Stromal cell of bone marrow (primary cell): ENCODE results near the gene NR1I2.

Experiments used
- DNase-seq: peaks from one replicate; pipeline ENCODE4 v3.0.0-alpha.2; 2012; ENCODE audit warnings: low read depth

Gene NR1I2

DNA sequence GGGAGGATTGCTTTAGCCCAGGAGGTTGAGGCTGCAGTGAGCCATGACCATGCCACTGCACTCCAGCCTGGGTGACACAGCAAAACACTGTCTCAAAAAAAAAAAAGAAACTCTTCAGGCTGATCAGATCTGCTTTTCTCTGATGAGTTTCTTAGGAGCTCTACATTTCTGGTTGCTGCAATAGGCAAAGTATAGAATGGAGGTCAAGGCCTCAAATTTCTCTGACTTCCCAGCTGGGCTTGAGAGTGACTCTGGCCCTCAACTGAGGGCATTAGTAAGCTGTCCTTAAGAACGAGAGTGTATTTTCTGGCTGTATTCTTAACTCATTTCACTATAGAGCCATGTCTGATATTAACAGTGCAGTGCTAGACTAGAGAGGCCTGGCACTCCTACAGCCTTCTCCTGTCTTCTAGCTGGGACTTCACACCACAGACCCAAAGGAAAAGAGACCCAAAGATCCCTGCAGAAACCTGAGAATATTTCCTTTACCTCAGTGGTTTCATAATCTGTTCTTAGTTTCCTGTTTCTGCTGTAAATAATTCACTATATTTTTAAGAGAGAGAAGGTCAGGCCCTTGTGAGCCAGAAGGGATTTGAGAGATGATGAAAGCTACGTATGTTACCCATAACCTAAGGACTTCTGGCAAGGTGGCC is 2.0 kb upstream of the NR1I2 start:
- DNase-seq = no peak

DNA sequence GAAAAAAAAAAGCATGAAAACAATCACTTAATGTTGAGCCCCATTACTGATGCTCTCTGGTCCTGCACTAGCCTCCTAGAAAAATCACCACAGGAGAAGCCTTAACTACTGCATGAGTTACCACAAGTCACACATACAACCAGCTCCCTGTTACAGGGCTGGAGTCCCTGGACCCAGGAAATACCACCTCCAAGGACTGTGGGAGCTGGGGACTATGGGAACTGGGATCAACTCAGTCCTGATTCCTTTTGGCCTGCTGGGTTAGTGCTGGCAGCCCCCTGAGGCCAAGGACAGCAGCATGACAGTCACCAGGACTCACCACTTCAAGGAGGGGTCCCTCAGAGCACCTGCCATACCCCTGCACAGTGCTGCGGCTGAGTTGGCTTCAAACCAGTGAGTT is 559 bp downstream of the NR1I2 start:
- DNase-seq = no peak

DNA sequence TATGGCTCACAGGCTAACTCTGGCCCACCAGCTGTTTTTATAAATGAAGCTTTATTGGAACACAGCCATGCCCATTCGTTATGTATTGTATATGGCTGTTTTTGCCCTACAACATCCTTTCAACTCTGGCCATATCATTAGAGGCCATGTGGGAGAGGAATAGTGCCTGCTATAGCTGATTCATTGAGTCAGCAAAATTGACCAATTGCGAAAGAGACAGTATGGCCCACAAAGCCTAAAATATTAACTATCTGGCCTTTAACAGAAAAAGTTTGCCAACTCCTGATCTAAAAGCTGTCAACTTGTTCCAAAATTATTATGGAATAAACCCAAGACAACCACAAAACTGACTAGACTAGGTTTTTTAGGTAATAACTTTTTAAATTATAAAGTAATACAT is 1.4 kb downstream of the NR1I2 start:
- DNase-seq = no peak

DNA sequence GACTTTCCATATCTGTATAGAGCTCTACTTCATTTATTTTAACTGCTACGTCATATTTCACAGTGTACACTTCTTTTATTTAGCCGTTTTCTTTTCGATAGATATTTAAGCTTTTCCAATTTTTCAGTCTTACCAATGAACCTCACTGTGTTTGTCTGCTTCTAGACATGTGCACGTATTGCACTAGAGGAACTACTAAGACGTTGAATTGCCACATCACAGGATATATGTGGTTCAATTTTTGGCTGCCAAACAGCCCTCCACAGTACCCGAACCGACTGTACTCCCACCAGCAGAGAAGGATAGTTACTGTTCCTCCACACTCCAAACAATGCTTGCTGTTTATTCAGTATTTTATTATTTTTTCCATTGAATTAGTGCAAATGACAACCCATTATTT is 2.0 kb downstream of the NR1I2 start:
- DNase-seq = no peak

DNA sequence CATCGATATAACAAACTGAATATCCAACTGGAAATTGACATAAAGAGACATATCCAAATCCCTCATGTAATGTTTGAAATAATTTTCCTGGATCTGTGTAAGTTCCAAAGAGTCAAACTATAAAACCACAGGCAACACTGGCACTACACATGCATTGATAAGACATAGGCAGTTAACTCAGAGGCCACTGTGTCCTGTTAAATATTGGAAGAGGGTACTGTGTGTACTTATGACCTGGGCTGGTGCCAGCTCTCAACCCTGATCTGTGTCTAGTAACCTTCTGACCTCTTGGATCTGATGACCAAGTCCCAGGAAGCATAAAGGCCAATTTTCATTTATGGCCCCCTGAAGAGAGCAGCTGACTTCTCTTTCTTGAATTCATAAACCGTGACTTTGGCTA is 4.5 kb downstream of the NR1I2 start:
- no peak for DNase-seq

DNA sequence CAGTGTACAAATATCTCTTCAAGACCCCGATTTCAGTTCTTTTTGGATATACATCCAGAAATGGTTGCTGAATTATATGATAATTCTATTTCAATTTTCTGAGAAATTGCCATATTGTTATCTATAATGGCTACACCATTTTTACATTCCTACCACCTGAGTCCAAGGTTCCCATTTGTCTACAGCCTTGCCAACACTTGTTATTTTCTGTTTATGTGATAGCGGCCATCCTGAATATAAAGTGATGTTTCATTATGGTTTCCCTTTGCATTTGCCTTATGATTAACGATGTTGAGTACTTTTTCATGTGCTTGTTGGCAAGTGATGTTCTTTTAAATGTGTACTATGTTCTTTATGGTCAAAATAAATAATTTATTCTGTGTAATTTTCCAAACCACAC is 8.5 kb downstream of the NR1I2 start:
- no peak for DNase-seq

DNA sequence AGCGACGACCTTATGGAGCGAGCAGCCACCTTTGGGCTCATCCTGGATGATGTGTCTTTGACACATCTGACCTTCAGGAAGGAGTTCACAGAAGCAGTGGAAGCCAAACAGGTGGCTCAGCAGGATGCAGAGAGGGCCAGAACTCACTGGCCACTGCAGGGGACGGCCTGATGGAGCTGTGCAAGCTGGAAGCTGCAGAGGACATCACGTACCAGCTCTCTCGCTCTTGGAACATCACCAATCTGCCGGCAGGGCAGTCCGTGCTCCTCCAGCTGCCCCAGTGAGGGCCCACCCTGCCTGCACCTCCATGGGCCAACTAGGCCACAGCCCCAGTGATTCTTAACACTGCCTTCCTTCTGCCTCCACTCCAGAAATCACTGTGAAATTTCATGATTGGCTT is 10.4 kb downstream of the NR1I2 start:
- DNase-seq = no peak

DNA sequence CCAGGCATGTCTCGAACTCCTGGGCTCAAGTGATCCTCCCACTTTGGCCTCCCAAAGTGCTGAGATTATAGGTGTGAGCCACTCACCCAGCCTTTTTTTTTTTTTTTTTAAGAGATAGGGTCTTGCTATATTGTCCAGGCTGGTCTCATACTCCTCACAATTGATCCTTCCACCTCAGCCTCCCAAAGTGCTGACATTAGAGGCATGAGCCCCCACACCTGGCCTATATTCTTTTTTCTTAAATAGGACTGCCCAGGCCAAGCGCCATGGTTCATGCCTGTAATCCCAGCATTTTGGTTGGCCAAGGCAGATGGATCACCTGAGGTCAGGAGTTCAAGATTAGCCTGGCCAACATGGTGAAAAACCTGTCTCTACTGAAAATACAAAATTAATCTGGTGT is 12.5 kb downstream of the NR1I2 start:
- no peak for DNase-seq

DNA sequence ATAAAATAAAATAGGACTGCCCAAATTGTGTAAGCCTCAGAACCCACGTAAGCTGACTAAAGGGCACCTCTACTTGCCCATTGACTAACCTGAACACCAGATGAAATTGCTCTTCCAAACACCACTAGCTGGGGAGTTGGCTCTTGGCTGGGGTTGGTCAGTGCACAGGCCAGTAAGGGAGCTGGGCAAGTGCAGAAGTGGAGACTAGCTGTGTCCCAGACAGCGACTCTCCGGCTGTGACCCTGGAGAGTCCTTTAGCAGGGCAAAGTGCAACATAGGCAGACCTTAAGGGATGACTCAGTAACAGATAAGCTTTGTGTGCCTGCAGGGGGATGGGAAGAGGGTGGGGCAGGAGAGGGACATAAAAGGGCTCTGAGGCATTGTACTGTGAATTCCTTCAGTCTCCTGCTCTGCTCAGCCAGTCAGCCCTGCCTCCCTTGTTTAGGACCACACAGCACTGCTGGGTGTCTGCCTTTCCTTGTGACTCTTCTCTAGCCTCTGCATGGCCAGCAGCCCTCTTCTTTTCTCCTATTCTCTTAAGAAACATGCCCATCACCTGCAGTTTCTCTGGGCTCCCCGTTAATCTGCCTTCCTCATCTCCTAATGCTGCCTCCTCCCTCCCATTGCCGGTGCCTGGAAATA is 13.2 kb downstream of the NR1I2 start:
- no peak for DNase-seq

DNA sequence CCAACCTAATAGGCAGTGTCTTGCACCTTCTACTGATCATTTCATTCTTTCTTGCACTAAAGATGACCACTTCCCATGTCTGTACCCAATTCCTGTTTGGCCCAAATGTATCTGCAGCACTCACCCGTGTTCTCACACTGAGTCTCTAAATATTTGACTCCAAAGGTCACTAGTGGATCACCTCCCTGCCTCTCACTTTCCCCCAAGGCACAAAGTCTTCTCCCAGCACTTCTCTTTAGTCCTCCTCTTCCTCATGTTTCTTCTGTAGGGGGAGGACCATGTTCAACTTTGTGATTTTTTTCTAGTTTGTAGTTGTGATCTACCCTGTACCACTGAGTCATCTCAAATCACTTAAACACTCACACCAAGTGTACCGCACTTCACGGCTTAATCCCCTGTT is 13.9 kb downstream of the NR1I2 start:
- DNase-seq = no peak

DNA sequence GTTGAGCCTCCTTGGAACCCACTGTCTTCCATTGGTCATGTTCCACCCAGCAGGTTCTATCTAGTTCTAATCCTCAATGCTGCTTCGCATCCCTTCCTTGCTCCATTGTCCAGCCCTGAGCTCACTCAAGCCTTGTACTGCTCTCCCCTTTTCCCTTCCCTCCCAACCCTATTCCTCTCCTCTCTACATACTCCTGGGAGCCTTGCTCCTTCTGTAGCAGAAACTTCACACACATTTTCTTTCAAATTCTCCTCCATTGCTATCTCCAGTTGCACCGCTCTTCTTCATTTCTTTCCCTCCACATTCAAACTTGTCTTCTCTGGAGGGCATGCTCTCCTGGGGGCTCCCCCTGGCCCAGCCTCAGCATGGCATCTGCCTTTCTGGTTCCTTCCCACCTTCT is 14.5 kb downstream of the NR1I2 start:
- no peak for DNase-seq

DNA sequence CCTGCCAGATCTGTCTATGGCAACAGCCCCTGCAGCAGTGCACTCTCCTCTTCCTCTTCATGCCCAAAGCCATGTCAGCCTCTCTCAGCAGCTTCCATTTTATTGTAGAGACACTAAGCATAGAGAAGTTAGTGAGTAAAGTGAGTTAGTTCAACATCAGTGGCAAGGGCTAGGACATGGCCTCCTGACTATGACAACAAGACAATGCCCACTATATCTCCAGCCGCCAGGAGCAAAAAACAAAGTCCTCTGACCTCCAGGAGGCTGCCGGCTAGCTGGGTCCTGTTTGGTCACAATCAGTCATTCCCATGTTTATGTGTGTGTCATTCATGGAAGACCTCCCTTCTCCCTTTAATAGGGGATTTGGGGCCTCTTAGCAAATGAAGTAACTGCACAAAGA is 14.9 kb downstream of the NR1I2 start:
- no peak for DNase-seq

DNA sequence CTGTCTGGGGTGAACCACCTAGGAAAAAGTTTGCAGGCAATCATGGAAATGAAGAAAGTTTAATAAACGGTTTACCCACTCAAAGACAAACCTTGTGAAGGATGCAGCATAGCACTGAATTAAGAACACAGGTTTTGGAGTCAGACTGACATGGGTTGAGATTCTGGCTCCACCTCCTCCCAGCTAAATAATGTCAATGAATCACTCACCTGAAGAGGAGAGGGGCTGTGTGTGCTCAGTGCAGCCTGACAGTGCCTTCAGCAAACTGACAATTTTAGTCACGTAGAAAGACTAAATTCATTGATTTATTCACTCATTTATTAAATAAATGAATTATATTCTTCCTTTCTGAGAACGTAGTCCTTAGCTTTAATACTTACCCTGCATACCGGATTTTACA is 18.9 kb downstream of the NR1I2 start:
- DNase-seq = no peak

DNA sequence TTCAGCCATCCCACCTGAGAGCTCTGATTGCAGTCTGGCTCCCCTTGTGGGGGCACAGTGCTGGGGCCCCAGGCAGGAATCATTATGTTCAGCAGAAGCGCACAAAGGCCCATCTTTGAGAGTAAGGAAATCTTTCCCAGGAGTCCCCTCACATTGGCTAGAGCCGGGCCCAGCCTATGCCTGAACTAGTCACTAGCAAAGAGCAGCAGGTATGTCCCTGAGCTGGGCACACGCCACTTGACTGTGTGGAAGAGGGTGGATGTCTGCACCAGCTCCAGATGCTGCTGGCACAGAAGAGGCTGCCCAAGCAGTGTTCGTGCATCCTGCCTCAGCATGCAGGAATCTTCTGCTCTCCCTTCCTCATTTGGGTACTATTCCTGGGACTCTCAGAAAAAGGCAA is 26.3 kb downstream of the NR1I2 start:
- DNase-seq = no peak

DNA sequence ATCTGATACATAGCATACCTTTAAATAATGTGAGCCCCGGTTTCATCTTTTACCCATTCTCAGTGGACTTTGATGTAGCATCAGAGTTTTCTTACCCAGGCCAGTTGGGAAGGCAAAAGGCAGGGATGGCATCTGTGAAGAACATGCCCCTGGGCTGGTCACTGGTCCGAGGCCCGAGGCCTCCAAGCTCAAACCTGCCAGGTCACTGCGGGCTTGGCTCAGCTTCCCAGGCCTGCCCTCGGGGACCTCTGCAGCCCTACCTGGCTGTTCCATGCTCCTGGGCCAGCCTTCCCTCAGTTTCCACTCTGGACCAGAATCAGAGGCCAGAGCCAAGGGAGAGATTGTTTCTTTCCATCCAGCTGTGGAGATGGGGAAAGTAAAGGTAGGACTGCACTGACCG is 26.9 kb downstream of the NR1I2 start:
- DNase-seq = no peak

DNA sequence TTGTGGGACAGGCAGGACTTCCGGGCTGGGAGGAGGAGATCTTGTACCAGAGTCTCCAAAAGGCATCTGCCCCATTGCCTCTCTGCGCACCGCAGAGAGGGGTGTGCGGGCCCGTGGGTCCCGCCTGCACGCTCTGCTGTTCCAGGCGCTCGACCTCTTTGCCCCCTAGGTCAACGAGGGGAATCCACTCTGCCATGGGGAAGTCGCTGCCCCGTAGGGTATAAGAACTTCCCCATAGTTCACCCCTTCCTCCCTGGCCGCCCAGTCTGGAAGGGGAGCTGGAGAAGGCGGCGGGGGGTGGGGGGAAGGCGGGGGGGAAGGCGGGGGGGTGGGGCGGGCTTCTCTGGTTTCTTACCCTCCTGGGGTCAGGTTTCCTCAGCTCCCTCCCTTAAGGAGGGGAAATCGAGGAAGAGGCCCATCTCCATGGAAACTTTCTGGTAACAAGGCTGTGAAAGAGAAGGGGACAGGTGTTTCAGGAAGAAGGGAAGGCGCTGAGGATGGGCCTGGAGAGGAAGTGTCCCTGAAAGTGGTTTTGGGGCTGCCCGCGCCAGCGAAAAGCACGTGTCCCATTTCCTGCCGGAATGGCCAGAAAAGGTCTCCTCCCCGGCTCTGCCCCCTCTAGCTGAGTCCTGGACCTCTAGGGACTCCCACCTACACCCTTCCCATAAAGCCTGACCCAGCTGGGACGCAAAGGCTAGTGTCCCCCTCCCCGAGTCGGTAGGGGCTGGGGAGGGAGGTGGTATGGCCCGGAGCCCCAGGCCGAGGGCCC is 27.5 kb downstream of the NR1I2 start:
- no peak for DNase-seq

DNA sequence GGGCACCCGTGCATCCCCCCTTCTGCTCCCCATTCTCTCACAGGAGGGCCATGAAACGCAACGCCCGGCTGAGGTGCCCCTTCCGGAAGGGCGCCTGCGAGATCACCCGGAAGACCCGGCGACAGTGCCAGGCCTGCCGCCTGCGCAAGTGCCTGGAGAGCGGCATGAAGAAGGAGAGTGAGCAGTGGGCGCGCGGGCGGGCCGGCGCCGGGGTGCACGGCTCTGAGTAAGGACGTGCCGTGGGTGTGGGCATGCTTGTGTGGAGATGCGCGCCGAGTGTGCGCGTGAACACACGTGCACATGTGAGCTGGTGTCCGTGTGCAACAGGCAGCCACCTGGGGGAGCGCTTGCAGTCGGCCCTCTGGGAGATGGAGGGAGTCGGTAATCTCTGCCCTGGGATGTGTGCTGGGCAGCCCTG is 28.1 kb downstream of the NR1I2 start:
- no peak for DNase-seq

DNA sequence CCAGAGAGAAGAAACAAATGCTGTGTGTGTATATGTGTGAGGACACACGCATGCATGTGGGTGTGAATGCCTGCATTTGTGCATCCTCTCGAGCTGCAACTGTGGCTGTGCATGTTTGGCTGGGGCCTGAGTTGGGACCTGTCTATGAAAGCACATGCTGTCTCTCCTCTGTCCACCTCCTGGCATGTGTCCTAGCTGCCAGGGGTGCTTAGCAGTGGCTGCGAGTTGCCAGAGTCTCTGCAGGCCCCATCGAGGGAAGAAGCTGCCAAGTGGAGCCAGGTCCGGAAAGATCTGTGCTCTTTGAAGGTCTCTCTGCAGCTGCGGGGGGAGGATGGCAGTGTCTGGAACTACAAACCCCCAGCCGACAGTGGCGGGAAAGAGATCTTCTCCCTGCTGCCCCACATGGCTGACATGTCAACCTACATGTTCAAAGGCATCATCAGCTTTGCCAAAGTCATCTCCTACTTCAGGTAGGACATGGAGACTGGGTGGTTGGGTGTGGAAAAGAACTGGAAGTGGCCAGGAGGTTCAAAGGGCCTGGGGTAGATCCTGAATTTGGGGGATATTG is 30.7 kb downstream of the NR1I2 start:
- no peak for DNase-seq

DNA sequence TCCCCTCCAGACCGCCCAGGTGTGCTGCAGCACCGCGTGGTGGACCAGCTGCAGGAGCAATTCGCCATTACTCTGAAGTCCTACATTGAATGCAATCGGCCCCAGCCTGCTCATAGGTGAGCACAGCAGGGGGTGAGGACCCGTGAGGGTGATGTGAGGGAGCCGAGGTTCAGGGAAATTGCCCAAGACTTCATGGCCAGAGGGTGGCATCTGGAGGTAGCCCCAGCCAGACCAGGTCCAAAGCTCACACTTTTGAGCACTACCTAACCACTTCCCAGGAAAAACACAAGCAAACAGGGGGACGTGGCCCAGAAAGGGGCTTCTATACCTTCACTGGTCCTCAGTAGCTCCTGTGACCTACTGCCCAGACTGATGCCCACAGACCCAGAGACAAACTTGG is 33.8 kb downstream of the NR1I2 start:
- DNase-seq = no peak

DNA sequence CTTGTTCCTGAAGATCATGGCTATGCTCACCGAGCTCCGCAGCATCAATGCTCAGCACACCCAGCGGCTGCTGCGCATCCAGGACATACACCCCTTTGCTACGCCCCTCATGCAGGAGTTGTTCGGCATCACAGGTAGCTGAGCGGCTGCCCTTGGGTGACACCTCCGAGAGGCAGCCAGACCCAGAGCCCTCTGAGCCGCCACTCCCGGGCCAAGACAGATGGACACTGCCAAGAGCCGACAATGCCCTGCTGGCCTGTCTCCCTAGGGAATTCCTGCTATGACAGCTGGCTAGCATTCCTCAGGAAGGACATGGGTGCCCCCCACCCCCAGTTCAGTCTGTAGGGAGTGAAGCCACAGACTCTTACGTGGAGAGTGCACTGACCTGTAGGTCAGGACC is 35.2 kb downstream of the NR1I2 start:
- no peak for DNase-seq

DNA sequence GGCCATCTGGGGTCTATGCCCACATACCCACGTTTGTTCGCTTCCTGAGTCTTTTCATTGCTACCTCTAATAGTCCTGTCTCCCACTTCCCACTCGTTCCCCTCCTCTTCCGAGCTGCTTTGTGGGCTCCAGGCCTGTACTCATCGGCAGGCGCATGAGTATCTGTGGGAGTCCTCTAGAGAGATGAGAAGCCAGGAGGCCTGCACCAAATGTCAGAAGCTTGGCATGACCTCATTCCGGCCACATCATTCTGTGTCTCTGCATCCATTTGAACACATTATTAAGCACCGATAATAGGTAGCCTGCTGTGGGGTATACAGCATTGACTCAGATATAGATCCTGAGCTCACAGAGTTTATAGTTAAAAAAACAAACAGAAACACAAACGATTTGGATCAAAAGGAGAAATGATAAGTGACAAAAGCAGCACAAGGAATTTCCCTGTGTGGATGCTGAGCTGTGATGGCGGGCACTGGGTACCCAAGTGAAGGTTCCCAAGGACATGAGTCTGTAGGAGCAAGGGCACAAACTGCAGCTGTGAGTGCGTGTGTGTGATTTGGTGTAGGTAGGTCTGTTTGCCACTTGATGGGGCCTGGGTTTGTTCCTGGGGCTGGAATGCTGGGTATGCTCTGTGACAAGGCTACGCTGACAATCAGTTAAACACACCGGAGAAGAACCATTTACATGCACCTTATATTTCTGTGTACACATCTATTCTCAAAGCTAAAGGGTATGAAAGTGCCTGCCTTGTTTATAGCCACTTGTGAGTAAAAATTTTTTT is 35.9 kb downstream of the NR1I2 start:
- DNase-seq = no peak

DNA sequence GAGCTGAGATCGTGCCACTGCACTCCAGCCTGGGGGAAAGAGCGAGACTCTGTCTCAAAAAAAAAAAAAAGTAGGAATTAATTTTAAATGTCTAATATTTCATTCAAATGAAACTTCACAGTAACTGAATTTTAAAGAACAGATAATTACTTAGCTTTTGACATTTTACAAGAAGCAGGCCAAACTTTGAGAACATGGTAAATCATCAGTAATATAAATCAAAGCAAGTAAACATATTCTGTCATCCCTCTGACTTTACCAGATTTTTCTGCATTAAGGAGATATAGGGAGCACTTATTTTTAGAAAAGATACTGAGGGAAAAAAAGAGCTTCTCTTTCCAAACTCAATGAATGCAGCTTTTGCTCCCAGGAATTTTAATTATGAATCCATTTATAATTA is 37.0 kb downstream of the NR1I2 start:
- no peak for DNase-seq
